ENCODE results near the gene PLXDC2.
A peak's percentile ranks its signal among the peaks of the same experiment; 100 is the strongest.

Gene PLXDC2

GRCh38 chr10:19904202-19904661, 88.0 kb downstream of the PLXDC2 start:
- Histone ChIP-seq H3K4me1 (ENCODE audit: control insufficient read depth, low read depth, low read length) (no peaks in the 10 kb centered on the region), H3K4ac (ENCODE audit: low read depth, low read length) (no peak overlapping the region), H3K23ac (ENCODE audit: low read length) (no peak overlapping the region), H2AK5ac (ENCODE audit: low read length) (no peak overlapping the region), H3K79me1 (ENCODE audit: low read length) (peaks cover 8% of the 10 kb centered on the region), H4K5ac (ENCODE audit: low read length) (no peak overlapping the region), H3K36me3 (ENCODE audit: control insufficient read depth, insufficient read depth, low read length) (no peaks in the 10 kb centered on the region), H3K27ac (ENCODE audit: low read depth, low read length) (no peak overlapping the region), H3K4me2 (ENCODE audit: low read length) (no peak overlapping the region), H3K79me2 (ENCODE audit: control insufficient read depth, insufficient read depth, low read length) (peaks cover 10% of the 10 kb centered on the region), H3K56ac (ENCODE audit: low read length) (no peak overlapping the region), H3K4me3 (ENCODE audit: low read length) (no peak overlapping the region), H3K9ac (ENCODE audit: low read length) (no peak overlapping the region), H3K18ac (ENCODE audit: low read length) (no peak overlapping the region), H4K8ac (ENCODE audit: low read depth, low read length) (no peak overlapping the region), H2BK15ac (replicated peaks; ENCODE audit: low read depth) (no peak overlapping the region), H3K27me3 (ENCODE audit: insufficient read depth, low read length, poor library complexity) (no peaks in the 10 kb centered on the region), H2BK5ac (ENCODE audit: low read length) (no peak overlapping the region), H2BK120ac (ENCODE audit: low read depth, low read length) (no peak overlapping the region)
- peak; percentile 65 for DNase-seq
- no CpG with 5 or more reads among the region's 1 CpG for WGBS (ENCODE audit: extremely low coverage, insufficient coverage, low lambda C conversion rate)

GRCh38 chr10:19906108-19906791, 90.0 kb downstream of the PLXDC2 start:
- H3K36me3 ChIP-seq (ENCODE audit: control insufficient read depth, insufficient read depth, low read length): no peaks in the 10 kb centered on the region
- no peak overlapping the region for H3K56ac ChIP-seq (ENCODE audit: low read length)
- no peak overlapping the region for H2BK15ac ChIP-seq (replicated peaks; ENCODE audit: low read depth)
- H4K5ac ChIP-seq (ENCODE audit: low read length): no peak overlapping the region
- no peak overlapping the region for H3K4ac ChIP-seq (ENCODE audit: low read depth, low read length)
- H3K79me1 ChIP-seq (ENCODE audit: low read length): peaks cover 8% of the 10 kb centered on the region
- no CpG with 5 or more reads among the region's 5 CpGs for WGBS (ENCODE audit: extremely low coverage, insufficient coverage, low lambda C conversion rate)
- DNase-seq: no peak
- no peak overlapping the region for H3K27ac ChIP-seq (ENCODE audit: low read depth, low read length)
- H2AK5ac ChIP-seq (ENCODE audit: low read length): no peak overlapping the region
- no peak overlapping the region for H3K23ac ChIP-seq (ENCODE audit: low read length)
- H3K4me2 ChIP-seq (ENCODE audit: low read length): no peak overlapping the region
- H3K4me1 ChIP-seq (ENCODE audit: control insufficient read depth, low read depth, low read length): no peaks in the 10 kb centered on the region
- no peaks in the 10 kb centered on the region for H3K27me3 ChIP-seq (ENCODE audit: insufficient read depth, low read length, poor library complexity)
- no peak overlapping the region for H3K4me3 ChIP-seq (ENCODE audit: low read length)
- H2BK5ac ChIP-seq (ENCODE audit: low read length): no peak overlapping the region
- peaks cover 10% of the 10 kb centered on the region for H3K79me2 ChIP-seq (ENCODE audit: control insufficient read depth, insufficient read depth, low read length)
- H3K18ac ChIP-seq (ENCODE audit: low read length): no peak overlapping the region
- H4K8ac ChIP-seq (ENCODE audit: low read depth, low read length): no peak overlapping the region
- no peak overlapping the region for H2BK120ac ChIP-seq (ENCODE audit: low read depth, low read length)
- no peak overlapping the region for H3K9ac ChIP-seq (ENCODE audit: low read length)

GRCh38 chr10:19908991-19909696, 92.9 kb downstream of the PLXDC2 start:
- Histone ChIP-seq H3K27ac (ENCODE audit: low read depth, low read length) (no peak overlapping the region), H2BK120ac (ENCODE audit: low read depth, low read length) (no peak overlapping the region), H3K79me1 (ENCODE audit: low read length) (peaks cover 8% of the 10 kb centered on the region), H4K8ac (ENCODE audit: low read depth, low read length) (no peak overlapping the region), H3K4me2 (ENCODE audit: low read length) (no peak overlapping the region), H3K79me2 (ENCODE audit: control insufficient read depth, insufficient read depth, low read length) (peaks cover 10% of the 10 kb centered on the region), H3K27me3 (ENCODE audit: insufficient read depth, low read length, poor library complexity) (no peaks in the 10 kb centered on the region), H2AK5ac (ENCODE audit: low read length) (no peak overlapping the region), H3K18ac (ENCODE audit: low read length) (no peak overlapping the region), H3K4ac (ENCODE audit: low read depth, low read length) (no peak overlapping the region), H3K36me3 (ENCODE audit: control insufficient read depth, insufficient read depth, low read length) (no peaks in the 10 kb centered on the region), H3K9ac (ENCODE audit: low read length) (no peak overlapping the region), H3K4me1 (ENCODE audit: control insufficient read depth, low read depth, low read length) (no peaks in the 10 kb centered on the region), H3K4me3 (ENCODE audit: low read length) (no peak overlapping the region), H4K5ac (ENCODE audit: low read length) (no peak overlapping the region), H3K23ac (ENCODE audit: low read length) (no peak overlapping the region), H3K56ac (ENCODE audit: low read length) (no peak overlapping the region), H2BK5ac (ENCODE audit: low read length) (no peak overlapping the region), H2BK15ac (replicated peaks; ENCODE audit: low read depth) (no peak overlapping the region)
- DNase-seq: no peak
- no CpG with 5 or more reads among the region's 3 CpGs for WGBS (ENCODE audit: extremely low coverage, insufficient coverage, low lambda C conversion rate)

- Histone ChIP-seq H3K4ac (ENCODE audit: low read depth, low read length) (no peak overlapping the region), H3K23ac (ENCODE audit: low read length) (no peak overlapping the region), H2AK5ac (ENCODE audit: low read length) (no peak overlapping the region), H4K5ac (ENCODE audit: low read length) (no peak overlapping the region), H3K56ac (ENCODE audit: low read length) (no peak overlapping the region), H2BK5ac (ENCODE audit: low read length) (no peak overlapping the region), H3K4me2 (ENCODE audit: low read length) (no peak overlapping the region), H3K79me2 (ENCODE audit: control insufficient read depth, insufficient read depth, low read length) (no peaks in the 10 kb centered on the region), H3K4me3 (ENCODE audit: low read length) (no peak overlapping the region), H3K27ac (ENCODE audit: low read depth, low read length) (no peak overlapping the region), H4K8ac (ENCODE audit: low read depth, low read length) (no peak overlapping the region), H3K4me1 (ENCODE audit: control insufficient read depth, low read depth, low read length) (no peaks in the 10 kb centered on the region), H3K18ac (ENCODE audit: low read length) (no peak overlapping the region), H3K79me1 (ENCODE audit: low read length) (no peaks in the 10 kb centered on the region), H2BK15ac (replicated peaks; ENCODE audit: low read depth) (no peak overlapping the region), H3K27me3 (ENCODE audit: insufficient read depth, low read length, poor library complexity) (no peaks in the 10 kb centered on the region), H3K9ac (ENCODE audit: low read length) (no peak overlapping the region), H3K36me3 (ENCODE audit: control insufficient read depth, insufficient read depth, low read length) (no peaks in the 10 kb centered on the region), H2BK120ac (ENCODE audit: low read depth, low read length) (no peak overlapping the region)
- DNase-seq: no peak
- WGBS (ENCODE audit: extremely low coverage, insufficient coverage, low lambda C conversion rate): no CpG with 5 or more reads among the region's 2 CpGs
Measured at GRCh38 chr10:19911886-19912285, 95.7 kb downstream of the PLXDC2 start.

- no peak overlapping the region for H4K8ac ChIP-seq (ENCODE audit: low read depth, low read length)
- H3K18ac ChIP-seq (ENCODE audit: low read length): no peak overlapping the region
- H3K27ac ChIP-seq (ENCODE audit: low read depth, low read length): no peak overlapping the region
- no peak overlapping the region for H3K4me2 ChIP-seq (ENCODE audit: low read length)
- no peak overlapping the region for H3K56ac ChIP-seq (ENCODE audit: low read length)
- H2BK120ac ChIP-seq (ENCODE audit: low read depth, low read length): no peak overlapping the region
- no peak overlapping the region for H2BK5ac ChIP-seq (ENCODE audit: low read length)
- H3K4ac ChIP-seq (ENCODE audit: low read depth, low read length): no peak overlapping the region
- H3K79me1 ChIP-seq (ENCODE audit: low read length): no peaks in the 10 kb centered on the region
- H4K5ac ChIP-seq (ENCODE audit: low read length): no peak overlapping the region
- H3K36me3 ChIP-seq (ENCODE audit: control insufficient read depth, insufficient read depth, low read length): no peaks in the 10 kb centered on the region
- no peak overlapping the region for H3K23ac ChIP-seq (ENCODE audit: low read length)
- H3K9ac ChIP-seq (ENCODE audit: low read length): no peak overlapping the region
- no peak overlapping the region for H2AK5ac ChIP-seq (ENCODE audit: low read length)
- no peak overlapping the region for H2BK15ac ChIP-seq (replicated peaks; ENCODE audit: low read depth)
- H3K79me2 ChIP-seq (ENCODE audit: control insufficient read depth, insufficient read depth, low read length): no peaks in the 10 kb centered on the region
- no peak for DNase-seq
- no peaks in the 10 kb centered on the region for H3K27me3 ChIP-seq (ENCODE audit: insufficient read depth, low read length, poor library complexity)
- H3K4me3 ChIP-seq (ENCODE audit: low read length): no peak overlapping the region
- peaks cover 7% of the 10 kb centered on the region for H3K4me1 ChIP-seq (ENCODE audit: control insufficient read depth, low read depth, low read length)
Measured at GRCh38 chr10:19913987-19914386, 97.8 kb downstream of the PLXDC2 start.

GRCh38 chr10:19915125-19915524, 98.9 kb downstream of the PLXDC2 start:
- no peak overlapping the region for H2BK120ac ChIP-seq (ENCODE audit: low read depth, low read length)
- H3K56ac ChIP-seq (ENCODE audit: low read length): no peak overlapping the region
- no peaks in the 10 kb centered on the region for H3K36me3 ChIP-seq (ENCODE audit: control insufficient read depth, insufficient read depth, low read length)
- no peaks in the 10 kb centered on the region for H3K79me2 ChIP-seq (ENCODE audit: control insufficient read depth, insufficient read depth, low read length)
- H3K4me3 ChIP-seq (ENCODE audit: low read length): no peak overlapping the region
- no peaks in the 10 kb centered on the region for H3K79me1 ChIP-seq (ENCODE audit: low read length)
- H4K8ac ChIP-seq (ENCODE audit: low read depth, low read length): no peak overlapping the region
- no peak overlapping the region for H3K9ac ChIP-seq (ENCODE audit: low read length)
- no peak overlapping the region for H3K18ac ChIP-seq (ENCODE audit: low read length)
- peaks cover 7% of the 10 kb centered on the region for H3K4me1 ChIP-seq (ENCODE audit: control insufficient read depth, low read depth, low read length)
- H3K27me3 ChIP-seq (ENCODE audit: insufficient read depth, low read length, poor library complexity): no peaks in the 10 kb centered on the region
- H4K5ac ChIP-seq (ENCODE audit: low read length): no peak overlapping the region
- no peak overlapping the region for H3K23ac ChIP-seq (ENCODE audit: low read length)
- H2AK5ac ChIP-seq (ENCODE audit: low read length): no peak overlapping the region
- DNase-seq: no peak
- no peak overlapping the region for H3K27ac ChIP-seq (ENCODE audit: low read depth, low read length)
- H2BK5ac ChIP-seq (ENCODE audit: low read length): no peak overlapping the region
- no peak overlapping the region for H3K4me2 ChIP-seq (ENCODE audit: low read length)
- H3K4ac ChIP-seq (ENCODE audit: low read depth, low read length): no peak overlapping the region
- no peak overlapping the region for H2BK15ac ChIP-seq (replicated peaks; ENCODE audit: low read depth)

Data from mesendoderm (in vitro differentiated cells).